NB4 (cell line): ENCODE data around the gene SEZ6.

ENCODE experiments used
- DNase-seq: peaks from one replicate; pipeline ENCODE4 v3.0.0; 2010; ENCODE audit warnings: low read depth
- H3K4me3 ChIP-seq: one replicate; pipeline ENCODE4 v1.5.1; 2011; ENCODE audit warnings: mild to moderate bottlenecking, low read depth, low read length, moderate library complexity
- CTCF ChIP-seq: IDR thresholded peaks from one replicate; pipeline ENCODE4 v1.5.1; 2012; ENCODE audit warnings: low read depth, low read length
- MAX ChIP-seq: IDR thresholded peaks from 2 replicates; pipeline ENCODE4 v1.6.1; 2011; ENCODE audit warnings: low read depth, low read length
- MYC ChIP-seq: IDR thresholded peaks from 2 replicates; pipeline ENCODE4 v1.6.1; 2011; ENCODE audit warnings: low read depth, low read length
- POLR2A ChIP-seq: IDR thresholded peaks from 2 replicates; pipeline ENCODE4 v1.6.1; 2011; ENCODE audit warnings: mild to moderate bottlenecking; ENCODE audit not compliant: insufficient read length; ENCODE audit errors: extremely low read depth

SEZ6 gene

GRCh38 chr17:29039764-29040598 lies 34.1 kb upstream of the SEZ6 start:
- no peak for DNase-seq
- TF ChIP-seq CTCF (no peak), MYC (no peak), MAX (no peak), POLR2A (no peak)

GRCh38 chr17:29038085-29038795 lies 32.4 kb upstream of the SEZ6 start:
- no peak for TF ChIP-seq MYC
- no peak for TF ChIP-seq POLR2A
- DNase-seq = no peak
- H3K4me3 ChIP-seq = no peak overlapping the region

More at GRCh38 chr17:29039764-29040598, 34.1 kb upstream of the SEZ6 start:
- no peak overlapping the region for H3K4me3 ChIP-seq

- no peak overlapping the region for H3K4me3 ChIP-seq
- TF ChIP-seq MAX (no peak), MYC (no peak)
- no peak for DNase-seq
Observed at GRCh38 chr17:29037739-29038084, 31.9 kb upstream of the SEZ6 start.

- no peak for TF ChIP-seq MYC
- TF ChIP-seq CTCF = no peak
- TF ChIP-seq POLR2A = no peak
- no peak for TF ChIP-seq MAX
- no peak for DNase-seq
- no peak overlapping the region for H3K4me3 ChIP-seq
Observed at GRCh38 chr17:29036584-29036983, 30.8 kb upstream of the SEZ6 start.

GRCh38 chr17:29034510-29034909 lies 28.7 kb upstream of the SEZ6 start:
- H3K4me3 ChIP-seq = no peak overlapping the region
- DNase-seq = no peak
- TF ChIP-seq POLR2A (no peak), CTCF (no peak), MAX (no peak), MYC (no peak)

- no peak overlapping the region for H3K4me3 ChIP-seq
- no peak for DNase-seq
- TF ChIP-seq POLR2A (no peak), MYC (no peak), MAX (no peak), CTCF (no peak)
Observed at GRCh38 chr17:29032857-29033197, 27.0 kb upstream of the SEZ6 start.
